BJ (cell line): ENCODE data around the gene GIPC3. TPM values are rescaled to one million over a fixed set of nuclear protein-coding genes. Genes with fewer than 3 reads are reported as not detected.

ENCODE experiments used
- CTCF ChIA-PET: fragments of 350-600 bp; formaldehyde crosslinking; extraction: SDS; loops from one replicate; lab custom pipeline; 2021; ENCODE audit warnings: antibody characterized with exemption, inconsistent platforms; lab: Yijun Ruan, JAX
- POLR2A ChIA-PET: fragments of 300-600 bp; sonication (Branson Sonifier 250); formaldehyde crosslinking; extraction: SDS; loops from one replicate; lab custom pipeline; 2021; ENCODE audit warnings: antibody characterized with exemption; lab: Charles Lee
- DNase-seq: peaks from one replicate; pipeline ENCODE4 v3.0.0-alpha.2; 2011; ENCODE audit warnings: low read depth
- H3K27me3 ChIP-seq: 2 replicates; pipeline ENCODE4 v1.6.0; 2011; ENCODE audit warnings: low read length; ENCODE audit not compliant: control insufficient read depth, insufficient read depth
- H3K36me3 ChIP-seq: 2 replicates; pipeline ENCODE4 v1.5.1; 2011; ENCODE audit warnings: low read length; ENCODE audit not compliant: control insufficient read depth, insufficient read depth
- H3K4me3 ChIP-seq: 2 replicates; pipeline ENCODE4 v1.5.1; 2011; ENCODE audit warnings: low read depth, mild to moderate bottlenecking, control low read depth, low read length
- CTCF ChIP-seq: IDR thresholded peaks from 2 replicates; pipeline ENCODE4 v1.5.1; 2011; ENCODE audit warnings: low read depth, mild to moderate bottlenecking, control low read depth, inconsistent platforms, low read length, moderate library complexity; ENCODE audit not compliant: insufficient read depth
- polyA plus RNA-seq: library from polyadenylated mRNA; depleted of rRNA; stranded (reverse); fragments of >200 nt; gene quantifications from 2 replicates; pipeline ENCODE4 v1.2.3, GENCODE V29; 2011

The GIPC3 gene
- polyA plus RNA-seq, 1 experiment, result 0.63 TPM

DNA sequence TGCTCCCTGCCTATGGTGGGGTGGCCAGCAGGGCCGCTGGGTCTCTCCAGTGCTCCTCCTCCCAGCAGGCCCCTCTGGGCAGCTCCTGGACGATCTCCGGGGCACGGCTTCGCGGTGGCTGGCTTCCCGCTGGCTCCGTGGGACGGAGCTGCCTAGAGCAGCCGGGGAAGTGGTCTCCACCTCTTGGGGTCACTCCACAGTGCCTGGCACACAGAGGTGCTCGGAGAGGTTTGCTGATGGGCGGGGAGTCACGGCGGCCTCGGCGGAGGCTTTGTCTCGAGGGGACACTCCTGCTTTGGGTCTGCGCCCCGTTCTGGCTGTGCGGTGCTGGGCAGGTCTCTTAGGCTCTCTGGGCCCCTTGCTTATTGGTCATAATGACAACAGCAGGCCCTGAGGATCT, 51.2 kb downstream of the GIPC3 start:
- ChIA-PET CTCF (no interaction called here), POLR2A (no interaction called here)
- Histone ChIP-seq H3K36me3 (peaks cover 30% of the 10 kb centered on the region), H3K27me3 (no peaks in the 10 kb centered on the region), H3K4me3 (no peak overlapping the region)
- no peak for TF ChIP-seq CTCF
- no peak for DNase-seq

GRCh38 chr19:3636962-3637361, 51.7 kb downstream of the GIPC3 start:
- H3K4me3 ChIP-seq, result no peak overlapping the region
- no peak for TF ChIP-seq CTCF
- DNase-seq, result no peak
- no peaks in the 10 kb centered on the region for H3K27me3 ChIP-seq
- H3K36me3 ChIP-seq, result peaks cover 32% of the 10 kb centered on the region
- ChIA-PET POLR2A (no interaction called here), CTCF (no interaction called here)

- ChIA-PET CTCF (no interaction called here), POLR2A (no interaction called here)
- no peak for DNase-seq
- Histone ChIP-seq H3K36me3 (peaks cover 33% of the 10 kb centered on the region), H3K27me3 (no peaks in the 10 kb centered on the region), H3K4me3 (no peak overlapping the region)
- no peak for TF ChIP-seq CTCF
Measured at GRCh38 chr19:3637621-3638020, 52.3 kb downstream of the GIPC3 start.

DNA sequence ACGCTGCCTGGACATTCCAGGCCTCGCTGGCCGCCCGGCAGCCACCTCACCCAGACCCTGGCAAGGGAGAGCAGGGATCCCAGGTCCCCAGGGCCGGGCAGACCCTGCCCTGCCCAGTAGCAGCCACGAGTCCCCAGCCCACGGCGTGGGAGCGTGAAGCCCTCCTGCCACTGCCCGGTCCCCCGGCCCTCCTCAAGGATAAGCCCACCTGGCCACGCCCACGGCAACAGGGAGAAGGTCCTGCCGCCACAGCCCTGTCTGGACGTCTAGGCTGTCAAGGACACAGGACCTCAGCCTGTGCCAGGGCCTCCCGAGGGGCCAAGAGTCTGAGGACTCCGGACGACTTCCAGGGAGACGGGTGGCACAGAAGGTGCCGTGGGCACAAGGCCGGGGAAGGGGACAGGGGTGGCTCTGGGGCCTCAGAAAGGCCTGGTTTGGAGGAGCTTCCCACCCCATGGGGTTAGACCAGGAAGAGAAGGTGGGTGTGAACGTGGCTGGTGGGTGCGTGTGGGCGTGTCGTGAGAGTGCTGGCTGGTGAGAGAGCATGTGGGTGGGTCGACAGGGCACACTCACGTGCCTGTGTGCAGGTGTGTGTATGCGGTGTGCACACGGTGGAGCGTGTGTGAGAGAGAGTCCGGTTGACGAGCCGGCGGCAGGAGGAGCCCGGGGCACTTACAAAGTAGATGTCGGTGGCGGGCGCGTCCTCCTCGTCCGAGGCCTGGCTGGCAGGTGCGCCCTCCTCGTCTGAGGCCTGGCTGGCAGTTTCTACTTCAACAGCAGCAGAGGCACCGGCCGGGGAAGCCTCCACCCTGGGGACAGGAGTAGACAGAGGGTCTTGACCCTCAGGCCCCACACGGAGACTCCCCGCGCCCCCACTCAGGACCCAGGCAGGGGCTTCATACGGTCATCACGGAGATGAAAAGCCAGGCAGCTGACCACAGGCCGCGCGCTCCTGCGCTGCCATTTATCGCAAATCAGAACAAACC, 53.2 kb downstream of the GIPC3 start:
- DNase-seq, result no peak
- Histone ChIP-seq H3K4me3 (no peak overlapping the region), H3K36me3 (peaks cover 35% of the 10 kb centered on the region), H3K27me3 (no peaks in the 10 kb centered on the region)
- ChIA-PET CTCF (no interaction called here), POLR2A (no interaction called here)
- TF ChIP-seq CTCF, result no peak

GRCh38 chr19:3639479-3639878, 54.2 kb downstream of the GIPC3 start:
- Histone ChIP-seq H3K27me3 (no peaks in the 10 kb centered on the region), H3K36me3 (peaks cover 38% of the 10 kb centered on the region), H3K4me3 (no peak overlapping the region)
- ChIA-PET CTCF (no interaction called here), POLR2A (no interaction called here)
- DNase-seq, result no peak
- TF ChIP-seq CTCF, result no peak
